Endometrium (tissue), 2 donors: Measurements from ENCODE around the gene ATPAF1.
"Not testable (repeated sequence)": the region's sequence is repeated elsewhere in the genome, so short reads cannot be mapped to it uniquely, and the experiment has no call there.

Source experiments
- FAIRE-seq: peaks from 2 replicates; lab custom pipeline; 2012; peaks lifted over from hg19 to GRCh38; lab: Jason Lieb, UNC
- donor health status: control.
- donor health status: control.

Gene ATPAF1

GRCh38 chr1:46681333-46682034, 13.3 kb upstream of the ATPAF1 start:
- FAIRE-seq, result no peak

DNA sequence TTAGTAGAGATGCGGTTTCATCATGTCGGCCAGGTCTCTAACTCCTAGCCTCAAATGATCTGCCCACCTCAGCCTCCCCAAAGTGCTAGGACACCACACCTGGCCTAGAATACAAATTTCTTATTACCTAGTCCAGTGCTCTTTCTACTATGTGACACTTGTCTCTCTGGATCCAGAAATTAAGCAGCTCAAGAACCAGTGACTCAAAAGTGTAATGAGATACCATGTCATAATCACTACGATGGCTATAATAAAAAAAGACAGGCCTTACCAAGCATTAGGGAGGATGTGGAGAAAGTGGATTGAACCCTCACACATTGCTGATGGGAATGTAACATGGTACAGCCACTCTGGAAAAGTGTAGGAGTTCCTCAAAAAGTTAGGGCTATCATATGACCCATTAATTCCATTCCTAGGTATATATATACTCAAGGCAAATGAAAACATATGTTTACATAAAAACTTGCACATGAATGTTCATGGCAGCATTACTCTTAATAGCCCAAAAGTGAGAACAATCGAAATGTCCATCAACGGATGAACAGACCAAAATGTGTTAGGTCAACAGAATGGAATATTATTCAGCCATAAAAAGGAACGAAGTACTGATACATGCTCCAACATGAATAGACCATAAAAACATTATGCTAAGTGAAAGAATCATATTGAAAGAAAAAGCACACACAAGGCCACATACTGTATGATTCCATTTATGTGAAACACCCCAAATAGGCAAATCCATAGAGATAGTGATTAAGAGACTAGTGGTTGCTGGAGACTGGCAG, 11.8 kb upstream of the ATPAF1 start:
- FAIRE-seq, result no peak

DNA sequence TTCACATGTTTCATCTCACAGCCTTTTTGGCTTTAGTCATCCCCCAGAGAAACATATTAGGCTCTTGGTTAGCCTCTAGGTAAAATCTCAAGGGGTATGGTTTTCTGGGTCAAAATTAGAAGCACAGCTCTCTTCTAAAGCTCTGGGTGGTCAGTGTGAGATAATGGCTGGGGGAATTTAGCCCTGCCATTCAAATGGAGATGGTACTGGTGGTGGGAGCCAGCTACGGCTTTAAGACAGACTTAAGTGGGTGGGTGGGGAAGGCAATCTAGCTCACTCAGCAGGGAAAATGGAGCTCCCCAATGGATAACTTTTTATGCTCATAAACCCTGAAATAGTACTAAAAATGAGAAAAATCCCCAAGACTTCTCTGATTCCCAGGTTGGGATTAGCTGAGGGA, 9.2 kb upstream of the ATPAF1 start:
- no peak for FAIRE-seq

GRCh38 chr1:46676531-46676930, 8.4 kb upstream of the ATPAF1 start:
- no peak for FAIRE-seq

- FAIRE-seq, result no peak
Measured at GRCh38 chr1:46675549-46676314, 7.6 kb upstream of the ATPAF1 start.

GRCh38 chr1:46673749-46674182, 5.6 kb upstream of the ATPAF1 start:
- FAIRE-seq, result no peak

- FAIRE-seq, result no peak
Measured at GRCh38 chr1:46672696-46673095, 4.5 kb upstream of the ATPAF1 start.

- no peak for FAIRE-seq
Measured at GRCh38 chr1:46671554-46671953, 3.4 kb upstream of the ATPAF1 start, which contains the start of gene TEX38. Gene TEX38, plus strand, starts transcription at chr1:46671854. Its CDS starts 81 bp downstream, at chr1:46671935.

- FAIRE-seq, result no peak
Measured at GRCh38 chr1:46670134-46670533, 2.0 kb upstream of the ATPAF1 start.

GRCh38 chr1:46665983-46666382, 2.2 kb downstream of the ATPAF1 start:
- no peak for FAIRE-seq

GRCh38 chr1:46662919-46663318, 5.2 kb downstream of the ATPAF1 start:
- FAIRE-seq, result not testable (repeated sequence)

GRCh38 chr1:46660116-46660515, 8.0 kb downstream of the ATPAF1 start:
- not testable (repeated sequence) for FAIRE-seq

GRCh38 chr1:46659307-46659870, 8.8 kb downstream of the ATPAF1 start:
- no peak for FAIRE-seq

- FAIRE-seq, result no peak
Measured at GRCh38 chr1:46657775-46658174, 10.4 kb downstream of the ATPAF1 start.

DNA sequence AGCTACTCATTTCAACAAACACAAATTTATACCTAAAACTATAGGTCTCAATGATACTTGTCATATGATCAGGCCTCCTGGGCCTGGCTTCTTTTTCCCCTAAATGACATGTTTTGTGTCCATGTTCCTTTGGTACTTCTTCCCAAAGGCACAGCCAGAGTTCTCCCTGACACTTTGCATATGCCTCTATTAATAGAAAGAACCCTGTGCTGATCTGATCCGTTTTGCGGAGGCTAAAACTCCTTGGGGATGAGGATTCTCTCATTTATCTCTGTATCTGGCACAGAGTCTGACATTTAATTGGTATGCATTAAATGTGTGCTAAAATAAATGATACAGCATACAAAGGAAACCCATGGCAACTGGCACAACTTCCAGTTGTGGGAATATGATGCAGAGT, 11.5 kb downstream of the ATPAF1 start:
- FAIRE-seq, result no peak

- FAIRE-seq, result no peak
Measured at GRCh38 chr1:46655848-46656247, 12.3 kb downstream of the ATPAF1 start.

DNA sequence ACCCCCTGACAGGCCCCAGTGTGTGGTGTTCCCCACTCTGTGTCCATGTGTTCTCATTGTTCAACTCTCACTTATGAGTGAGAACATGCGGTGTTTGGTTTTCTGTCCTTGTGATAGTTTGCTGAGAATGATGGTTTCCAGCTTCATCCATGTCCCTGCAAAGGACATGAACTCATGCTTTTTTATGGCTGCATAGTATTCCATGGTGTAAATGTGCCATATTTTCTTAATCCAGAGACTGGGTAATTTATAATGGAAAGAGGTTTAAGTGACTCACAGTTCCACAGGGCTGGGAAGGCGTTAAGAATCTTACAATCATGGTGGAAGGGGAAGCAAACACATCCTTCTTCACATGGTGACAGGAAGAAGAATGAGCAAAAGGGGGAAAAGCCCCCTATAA, 13.5 kb downstream of the ATPAF1 start:
- not testable (repeated sequence) for FAIRE-seq

DNA sequence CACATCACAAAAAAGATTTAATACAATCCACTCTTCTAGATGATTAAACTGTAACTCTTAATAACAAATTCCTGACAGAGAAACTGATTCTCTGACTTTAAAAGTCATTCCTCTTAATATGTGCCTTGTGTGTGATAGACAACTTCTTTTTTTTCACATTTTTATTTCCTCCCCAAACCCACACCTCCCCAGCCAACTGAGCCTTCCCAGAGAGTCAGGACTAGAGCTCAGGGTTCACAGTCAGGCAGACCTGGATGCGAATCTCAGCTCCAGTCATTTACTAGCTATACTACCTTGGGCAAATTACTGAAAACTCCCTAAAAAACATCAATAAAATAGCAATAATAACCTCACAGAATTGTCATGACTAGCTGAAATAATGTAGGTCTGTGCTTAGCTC, 14.2 kb downstream of the ATPAF1 start:
- FAIRE-seq, result no peak

DNA sequence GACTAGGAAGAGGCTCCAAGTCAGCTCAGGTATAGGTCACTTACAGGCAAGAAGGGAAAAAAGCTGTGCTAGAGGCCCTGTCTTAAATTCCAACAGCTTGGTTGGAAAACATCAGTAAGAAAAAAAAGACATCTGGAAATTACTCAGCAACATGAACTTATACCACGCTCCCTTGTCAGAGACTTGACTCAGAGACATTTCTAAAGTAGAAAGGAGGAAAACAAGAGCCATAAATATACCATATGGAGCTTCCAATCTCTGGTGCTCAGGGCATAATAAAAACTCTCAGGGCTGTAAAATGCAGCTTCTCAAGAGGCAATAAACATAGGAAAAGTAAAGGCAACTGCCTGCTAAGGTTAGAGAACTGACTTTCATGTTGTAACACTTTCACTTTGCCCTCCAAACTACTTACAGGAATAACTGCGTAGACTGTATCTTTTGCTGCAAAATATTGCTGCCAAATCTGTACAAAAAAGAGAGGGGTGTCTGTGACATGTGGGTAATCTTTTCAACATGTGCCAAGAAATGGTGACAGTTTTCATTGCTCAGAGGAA, 14.7 kb downstream of the ATPAF1 start:
- FAIRE-seq, result no peak

GRCh38 chr1:46652321-46653100, 15.7 kb downstream of the ATPAF1 start:
- no peak for FAIRE-seq

- not testable (repeated sequence) for FAIRE-seq
Measured at GRCh38 chr1:46651152-46651551, 17.0 kb downstream of the ATPAF1 start.
